ENCODE results near the gene PLP1.

DNA sequence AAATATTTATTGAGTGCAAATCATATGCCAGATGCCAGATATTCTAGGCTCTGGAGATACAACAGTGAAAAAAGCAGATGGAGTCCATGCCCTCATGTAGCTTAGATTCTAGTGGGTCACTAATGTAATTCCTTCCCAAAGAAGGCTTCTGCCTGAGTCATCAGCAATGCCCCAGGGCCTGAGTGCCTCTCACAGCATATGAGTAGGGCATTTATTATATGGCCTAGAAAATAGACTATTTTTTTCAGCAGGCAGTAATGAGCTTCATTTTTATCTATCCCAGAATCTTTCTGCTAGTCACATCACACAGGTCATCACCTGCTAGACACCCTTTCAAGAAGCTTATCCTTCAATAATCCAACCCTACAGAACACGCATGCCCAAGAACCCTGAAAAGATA, 43.6 kb upstream of the PLP1 start:
- TF ChIP-seq EZH2phosphoT487 (IDR thresholded peaks at IDR 0.05; ENCODE audit: insufficient read depth, low read depth) = no peak
- TF ChIP-seq EZH2 (IDR thresholded peaks at IDR 0.05; ENCODE audit: insufficient read depth, poor library complexity, severe bottlenecking) = no peak

All from GM23248 (cell line).